ENCODE results near the gene CALN1.
"Not testable (repeated sequence)": the region's sequence is repeated elsewhere in the genome, so short reads cannot be mapped to it uniquely, and the experiment has no call there.

Gene CALN1

DNA sequence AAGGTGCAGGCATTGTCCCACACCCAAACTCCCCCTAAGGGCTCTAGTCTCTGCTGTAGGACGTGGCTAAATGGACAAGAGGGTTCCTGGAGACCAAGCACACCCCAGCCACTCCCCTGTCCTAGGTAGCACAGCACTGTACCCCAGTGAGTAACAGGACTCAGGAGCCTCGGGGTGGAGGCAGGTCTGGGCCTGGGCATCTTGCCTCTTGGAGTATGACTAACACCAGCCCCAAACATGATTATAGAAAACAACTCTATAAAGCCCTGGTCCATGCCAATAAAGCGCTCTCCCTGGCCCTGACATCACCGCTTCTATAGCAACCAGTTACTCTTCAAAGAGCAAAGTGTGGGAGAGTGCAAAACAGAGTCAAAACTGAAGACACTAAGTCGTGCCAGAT lies 195.0 kb downstream of the CALN1 start:
- no peaks in the 10 kb centered on the region for H3K36me3 ChIP-seq
- no peaks in the 10 kb centered on the region for H3K27me3 ChIP-seq
- H3K27ac ChIP-seq = no peak overlapping the region
- no peak for TF ChIP-seq Cebpa-rat (IDR thresholded peaks at IDR 0.05)
- no peaks in the 10 kb centered on the region for H3K4me1 ChIP-seq
- H4K20me1 ChIP-seq = no peaks in the 10 kb centered on the region
- no peak overlapping the region for H3K9ac ChIP-seq
- no peak overlapping the region for H3K4me2 ChIP-seq
- H3K4me3 ChIP-seq = no peak overlapping the region
- peaks cover 0 to 15% (median 6%) of the 10 kb centered on the region in 11 experiments; a peak in 11 of 22 replicates for H3K9me3 ChIP-seq (replicated peaks in 1 of 11)

DNA sequence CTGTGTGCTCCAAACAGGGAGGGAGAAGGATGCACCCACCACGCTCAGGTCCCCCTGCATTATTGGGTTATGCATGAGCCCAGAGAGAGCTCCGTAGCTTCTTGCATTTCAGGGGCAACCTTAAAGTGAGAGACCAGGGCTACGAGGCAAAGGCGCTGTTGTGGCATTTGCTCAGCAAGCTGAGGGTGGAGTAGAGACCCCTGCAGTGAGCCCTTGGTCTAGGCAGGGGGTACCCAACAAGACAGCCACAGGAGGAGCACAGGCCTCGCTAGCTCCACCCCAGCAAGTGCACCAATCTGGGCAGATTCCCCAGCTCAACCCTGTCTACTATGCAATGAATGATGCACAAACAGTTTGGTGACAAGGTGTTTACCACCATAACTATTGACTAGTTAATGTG lies 198.4 kb downstream of the CALN1 start:
- Histone ChIP-seq H3K9ac (no peak overlapping the region), H3K4me2 (no peak overlapping the region), H3K36me3 (no peaks in the 10 kb centered on the region), H3K4me3 (no peak overlapping the region), H3K27me3 (no peaks in the 10 kb centered on the region), H3K27ac (no peak overlapping the region), H3K9me3 (replicated peaks in 1 of 11) (no peaks in the 10 kb centered on the region), H4K20me1 (no peaks in the 10 kb centered on the region), H3K4me1 (no peaks in the 10 kb centered on the region)
- TF ChIP-seq Cebpa-rat (IDR thresholded peaks at IDR 0.05) = no peak

GRCh38 chr7:72213081-72213480 lies 199.1 kb downstream of the CALN1 start:
- Histone ChIP-seq H3K9ac (no peak overlapping the region), H3K4me3 (no peak overlapping the region), H3K4me2 (no peak overlapping the region), H3K27ac (no peak overlapping the region), H3K27me3 (no peaks in the 10 kb centered on the region), H3K36me3 (no peaks in the 10 kb centered on the region), H3K4me1 (no peaks in the 10 kb centered on the region), H3K9me3 (replicated peaks in 1 of 11) (no peaks in the 10 kb centered on the region), H4K20me1 (no peaks in the 10 kb centered on the region)
- no peak for TF ChIP-seq Cebpa-rat (IDR thresholded peaks at IDR 0.05)

DNA sequence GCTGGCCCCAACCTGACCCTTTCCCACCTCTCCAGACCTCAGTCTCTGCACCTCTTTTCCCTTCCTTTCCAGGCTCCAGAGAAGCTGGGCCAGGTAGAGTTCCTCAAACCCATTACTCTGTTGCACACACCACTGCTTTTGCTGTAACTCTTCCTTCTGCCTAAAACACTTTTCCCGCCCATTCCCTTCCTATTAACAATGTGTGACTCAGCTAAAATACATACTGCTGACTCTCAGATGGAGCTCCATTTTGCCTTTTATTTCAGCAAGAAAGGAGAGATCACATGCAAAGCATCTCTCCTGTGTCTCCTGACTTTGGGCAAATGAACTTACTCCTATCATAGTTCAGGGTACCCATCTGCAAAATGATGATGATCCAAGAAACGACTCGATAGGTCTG lies 201.0 kb downstream of the CALN1 start:
- Histone ChIP-seq H3K27me3 (no peaks in the 10 kb centered on the region), H3K4me1 (no peaks in the 10 kb centered on the region), H3K36me3 (no peaks in the 10 kb centered on the region), H3K4me3 (no peak overlapping the region), H3K27ac (no peak overlapping the region), H3K4me2 (no peak overlapping the region), H4K20me1 (no peaks in the 10 kb centered on the region), H3K9ac (no peak overlapping the region), H3K9me3 (replicated peaks in 1 of 11) (no peaks in the 10 kb centered on the region)
- TF ChIP-seq Cebpa-rat (IDR thresholded peaks at IDR 0.05) = no peak

DNA sequence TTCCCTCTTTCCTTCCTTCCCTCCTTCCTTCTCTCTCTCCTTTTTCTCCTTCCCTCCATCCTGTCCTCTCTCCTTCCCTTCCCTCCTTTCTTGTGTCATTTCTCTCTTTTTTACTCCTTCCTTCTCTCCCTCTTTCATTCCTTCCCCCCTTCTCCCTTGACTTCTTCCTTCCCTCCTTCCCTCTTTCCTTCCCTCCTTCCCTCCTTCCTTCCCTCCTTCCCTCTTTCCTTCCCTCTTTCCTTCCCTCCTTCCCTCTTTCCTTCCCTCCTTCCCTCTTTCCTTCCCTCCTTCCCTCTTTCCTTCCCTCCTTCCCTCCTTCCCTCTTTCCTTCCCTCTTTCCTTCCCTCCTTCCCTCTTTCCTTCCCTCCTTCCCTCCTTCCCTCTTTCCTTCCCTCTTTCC lies 203.1 kb downstream of the CALN1 start:
- not testable (repeated sequence) for H3K9ac ChIP-seq; H3K27me3 ChIP-seq; H3K4me3 ChIP-seq; H3K4me2 ChIP-seq; H4K20me1 ChIP-seq; H3K9me3 ChIP-seq (replicated peaks in 1 of 11); H3K4me1 ChIP-seq; H3K27ac ChIP-seq; H3K36me3 ChIP-seq

GRCh38 chr7:72196176-72196575 lies 216.0 kb downstream of the CALN1 start:
- no peaks in the 10 kb centered on the region for H3K27me3 ChIP-seq
- H3K36me3 ChIP-seq = no peaks in the 10 kb centered on the region
- TF ChIP-seq Cebpa-rat (IDR thresholded peaks at IDR 0.05) = no peak
- peaks cover 0 to 12% (median 5%) of the 10 kb centered on the region in 11 experiments; a peak in 11 of 22 replicates for H3K9me3 ChIP-seq (replicated peaks in 1 of 11)
- H4K20me1 ChIP-seq = no peaks in the 10 kb centered on the region
- peaks cover 0 to 15% (median 8%) of the 10 kb centered on the region in 10 experiments; a peak in 13 of 20 replicates for H3K4me1 ChIP-seq
- H3K4me3 ChIP-seq = no peak overlapping the region
- no peak overlapping the region for H3K9ac ChIP-seq
- H3K4me2 ChIP-seq = no peak overlapping the region
- no peak overlapping the region for H3K27ac ChIP-seq

GRCh38 chr7:72190919-72191318 lies 221.2 kb downstream of the CALN1 start:
- H3K9me3 ChIP-seq (replicated peaks in 1 of 11) = peaks cover 0 to 12% (median 5%) of the 10 kb centered on the region in 11 experiments; a peak in 11 of 22 replicates
- no peaks in the 10 kb centered on the region for H3K27me3 ChIP-seq
- H3K27ac ChIP-seq = no peak overlapping the region
- H3K4me3 ChIP-seq = no peak overlapping the region
- H3K36me3 ChIP-seq = no peaks in the 10 kb centered on the region
- no peak overlapping the region for H3K4me2 ChIP-seq
- TF ChIP-seq Cebpa-rat (IDR thresholded peaks at IDR 0.05) = no peak
- no peak overlapping the region for H3K9ac ChIP-seq
- H3K4me1 ChIP-seq = peaks cover 0 to 15% (median 8%) of the 10 kb centered on the region in 10 experiments; a peak in 13 of 20 replicates
- no peaks in the 10 kb centered on the region for H4K20me1 ChIP-seq

- TF ChIP-seq Cebpa-rat (IDR thresholded peaks at IDR 0.05) = no peak
- Histone ChIP-seq H4K20me1 (no peaks in the 10 kb centered on the region), H3K4me2 (no peak overlapping the region), H3K27ac (no peak overlapping the region), H3K4me3 (no peak overlapping the region), H3K9me3 (replicated peaks in 1 of 11) (peaks cover 0 to 10% (median 5%) of the 10 kb centered on the region in 11 experiments; a peak in 11 of 22 replicates), H3K27me3 (no peaks in the 10 kb centered on the region), H3K36me3 (no peaks in the 10 kb centered on the region), H3K4me1 (peaks cover 0 to 15% (median 8%) of the 10 kb centered on the region in 10 experiments; a peak in 13 of 20 replicates), H3K9ac (no peak overlapping the region)
Measured at GRCh38 chr7:72190146-72190545, 222.0 kb downstream of the CALN1 start.

DNA sequence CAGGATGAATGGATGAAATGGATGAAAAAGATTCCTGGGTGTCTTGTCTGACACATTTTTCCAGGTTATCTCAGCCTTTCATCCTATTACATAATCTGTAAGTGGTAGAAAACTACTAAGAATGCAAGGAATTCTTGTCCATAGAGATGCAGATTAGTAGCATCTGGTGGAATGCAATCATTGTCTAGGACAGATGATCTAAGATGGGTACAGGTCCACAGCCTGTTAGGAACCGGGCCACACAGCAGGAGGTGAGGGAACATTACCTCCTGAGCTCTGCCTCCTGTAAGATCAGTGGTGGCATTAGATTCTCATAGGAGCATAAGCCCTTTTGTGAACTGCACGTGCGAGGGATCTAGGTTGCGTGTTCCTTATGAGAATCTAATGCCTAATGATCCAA lies 225.0 kb downstream of the CALN1 start:
- Histone ChIP-seq H3K4me2 (no peak overlapping the region), H3K27ac (no peak overlapping the region), H3K9me3 (replicated peaks in 1 of 11) (peaks cover 0 to 7% (median 0%) of the 10 kb centered on the region in 11 experiments; a peak in 2 of 22 replicates), H3K27me3 (no peaks in the 10 kb centered on the region), H3K4me1 (peaks cover 0 to 19% (median 15%) of the 10 kb centered on the region in 10 experiments; a peak in 15 of 20 replicates), H3K36me3 (no peaks in the 10 kb centered on the region), H4K20me1 (no peaks in the 10 kb centered on the region), H3K4me3 (no peak overlapping the region), H3K9ac (no peak overlapping the region)
- no peak for TF ChIP-seq Cebpa-rat (IDR thresholded peaks at IDR 0.05)

- H3K9ac ChIP-seq = no peak overlapping the region
- no peaks in the 10 kb centered on the region for H3K27me3 ChIP-seq
- H3K4me1 ChIP-seq = peaks cover 6 to 31% (median 25%) of the 10 kb centered on the region in 10 experiments; a peak in 17 of 20 replicates
- no peaks in the 10 kb centered on the region for H3K36me3 ChIP-seq
- H3K9me3 ChIP-seq (replicated peaks in 1 of 11) = peaks cover 0 to 7% (median 0%) of the 10 kb centered on the region in 11 experiments; a peak in 2 of 22 replicates
- no peaks in the 10 kb centered on the region for H4K20me1 ChIP-seq
- H3K4me3 ChIP-seq = no peak overlapping the region
- peak overlapping the region in 2 of 11 experiments; percentile 75 to 80; a peak in 2 of 22 replicates for H3K27ac ChIP-seq
- TF ChIP-seq Cebpa-rat (IDR thresholded peaks at IDR 0.05) = no peak
- peak overlapping the region in 5 of 11 experiments; percentile 65 to 84 (median 74); a peak in 4 of 22 replicates for H3K4me2 ChIP-seq
Measured at GRCh38 chr7:72183835-72184234, 228.3 kb downstream of the CALN1 start.
